Brain microvascular endothelial cell (primary cell): ENCODE results near the gene PDLIM1.

ENCODE experiments used
- DNase-seq: peaks from one replicate; pipeline ENCODE4 v3.0.0-alpha.2; 2020
- H3K27ac ChIP-seq: fragments of 250-450 bp; sonication (Bioruptor Pico); 2 replicates; pipeline ENCODE4 v1.5.1; 2020; ENCODE audit warnings: mild to moderate bottlenecking, moderate library complexity
- H3K27me3 ChIP-seq: fragments of 250-450 bp; sonication (Bioruptor Pico); replicated peaks from 2 replicates; pipeline ENCODE4 v1.5.1; 2020; ENCODE audit warnings: mild to moderate bottlenecking
- H3K36me3 ChIP-seq: fragments of 250-450 bp; sonication (Bioruptor Pico); replicated peaks from 2 replicates; pipeline ENCODE4 v1.5.1; 2020; ENCODE audit warnings: mild to moderate bottlenecking
- H3K4me3 ChIP-seq: 2 replicates; pipeline ENCODE4 v1.5.1; 2011; ENCODE audit warnings: low read depth, mild to moderate bottlenecking, control low read depth, low read length, moderate library complexity
- CTCF ChIP-seq: IDR thresholded peaks from 2 replicates; pipeline ENCODE4 v1.5.1; 2011; ENCODE audit warnings: low read depth, mild to moderate bottlenecking, moderate library complexity, low read length, control low read depth, inconsistent platforms; ENCODE audit errors: missing control alignments
- in situ Hi-C: cut with HindIII; loops from 2 replicates; pipeline ENCODE4 v1.10.0; 2017; ENCODE audit warnings: low sequenced_read_pairs, low pct_ligation_motif_present

Gene PDLIM1

GRCh38 chr10:95247200-95247880 is 43.5 kb downstream of the PDLIM1 start:
- Histone ChIP-seq H3K36me3 (peaks cover 17% of the 10 kb centered on the region), H3K4me3 (no peak overlapping the region), H3K27ac (peak overlapping the region; percentile 52), H3K27me3 (no peaks in the 10 kb centered on the region)
- DNase-seq, result peak; percentile 75
- TF ChIP-seq CTCF, result no peak
- in situ Hi-C loops, result no loop called here

- H3K36me3 ChIP-seq, result peaks cover 17% of the 10 kb centered on the region
- in situ Hi-C loops, result no loop called here
- peak; percentile 82 for TF ChIP-seq CTCF
- H3K27ac ChIP-seq, result peak overlapping the region; percentile 52
- DNase-seq, result peak; percentile 76
- H3K27me3 ChIP-seq, result no peaks in the 10 kb centered on the region
- no peak overlapping the region for H3K4me3 ChIP-seq
These were observed 44.2 kb downstream of the PDLIM1 start for GRCh38 chr10:95246582-95247051.

- no peak for DNase-seq
- Histone ChIP-seq H3K4me3 (no peak overlapping the region), H3K27me3 (no peaks in the 10 kb centered on the region), H3K27ac (no peak overlapping the region), H3K36me3 (peaks cover 18% of the 10 kb centered on the region)
- in situ Hi-C loops, result no loop called here
- no peak for TF ChIP-seq CTCF
These were observed 45.3 kb downstream of the PDLIM1 start for GRCh38 chr10:95245425-95246055.

GRCh38 chr10:95244152-95244551 is 46.7 kb downstream of the PDLIM1 start:
- Histone ChIP-seq H3K4me3 (no peak overlapping the region), H3K27me3 (no peaks in the 10 kb centered on the region), H3K27ac (no peak overlapping the region), H3K36me3 (peaks cover 21% of the 10 kb centered on the region)
- no peak for TF ChIP-seq CTCF
- no peak for DNase-seq
- in situ Hi-C loops, result no loop called here

- no peak for TF ChIP-seq CTCF
- in situ Hi-C loops, result no loop called here
These were observed 47.5 kb downstream of the PDLIM1 start for GRCh38 chr10:95243318-95243617.

More at GRCh38 chr10:95243318-95243617, 47.5 kb downstream of the PDLIM1 start:
- H3K27me3 ChIP-seq, result no peaks in the 10 kb centered on the region
- no peak overlapping the region for H3K4me3 ChIP-seq
- H3K27ac ChIP-seq, result no peak overlapping the region
- H3K36me3 ChIP-seq, result peaks cover 24% of the 10 kb centered on the region
- no peak for DNase-seq
